ENCODE data around the gene RIF1.

RIF1 gene

GRCh38 chr2:151486053-151486452 is 76.4 kb downstream of the RIF1 start:
- TF ChIP-seq CTCF (conservative IDR thresholded peaks at IDR 0.05; ENCODE audit: low read length) (no peak), EZH2phosphoT487 (IDR thresholded peaks at IDR 0.05; ENCODE audit: borderline replicate concordance) (no peak)
- H2AFZ ChIP-seq (ENCODE audit: low read length): no peak overlapping the region

GRCh38 chr2:151490276-151490675 is 80.6 kb downstream of the RIF1 start:
- Histone ChIP-seq H4K20me1 (ENCODE audit: insufficient read depth, low read length, poor library complexity, severe bottlenecking) (no peaks in the 10 kb centered on the region), H2AFZ (ENCODE audit: low read length) (no peak overlapping the region), H3K79me2 (ENCODE audit: insufficient read depth, low read length) (no peaks in the 10 kb centered on the region), H3K27me3 (ENCODE audit: insufficient read depth, low read length, poor library complexity, severe bottlenecking) (no peaks in the 10 kb centered on the region), H3K9me3 (ENCODE audit: insufficient read depth, low read depth, low read length) (no peaks in the 10 kb centered on the region), H3K9me2 (replicated peaks; ENCODE audit: low read depth, low read length) (no peaks in the 10 kb centered on the region), H3K4me1 (ENCODE audit: insufficient read depth, low read length, poor library complexity, severe bottlenecking) (no peaks in the 10 kb centered on the region), H3K4me3 (ENCODE audit: low read length, poor library complexity, severe bottlenecking) (no peak overlapping the region), H3K36me3 (ENCODE audit: insufficient read depth, low read length) (peaks cover 8% of the 10 kb centered on the region; the same call in 1 of the 2 replicates), H3K9ac (ENCODE audit: low read depth, low read length, poor library complexity, severe bottlenecking) (no peak overlapping the region), H3F3A (ENCODE audit: low read depth) (no peaks in the 10 kb centered on the region), H3K4me2 (ENCODE audit: low read depth, low read length, poor library complexity, severe bottlenecking) (no peak overlapping the region)
- TF ChIP-seq CTCF (conservative IDR thresholded peaks at IDR 0.05; ENCODE audit: low read length) (no peak), EZH2phosphoT487 (IDR thresholded peaks at IDR 0.05; ENCODE audit: borderline replicate concordance) (no peak)

More at GRCh38 chr2:151486053-151486452, 76.4 kb downstream of the RIF1 start:
- Histone ChIP-seq H3K27me3 (ENCODE audit: insufficient read depth, low read length, poor library complexity, severe bottlenecking) (no peaks in the 10 kb centered on the region), H3K9me2 (replicated peaks; ENCODE audit: low read depth, low read length) (no peaks in the 10 kb centered on the region), H3K4me1 (ENCODE audit: insufficient read depth, low read length, poor library complexity, severe bottlenecking) (no peaks in the 10 kb centered on the region), H3K9ac (ENCODE audit: low read depth, low read length, poor library complexity, severe bottlenecking) (no peak overlapping the region), H3F3A (ENCODE audit: low read depth) (no peaks in the 10 kb centered on the region), H3K4me3 (ENCODE audit: low read length, poor library complexity, severe bottlenecking) (no peak overlapping the region), H3K36me3 (ENCODE audit: insufficient read depth, low read length) (peaks cover 13% of the 10 kb centered on the region; the same call in 1 of the 2 replicates), H3K9me3 (ENCODE audit: insufficient read depth, low read depth, low read length) (no peaks in the 10 kb centered on the region), H3K4me2 (ENCODE audit: low read depth, low read length, poor library complexity, severe bottlenecking) (no peak overlapping the region), H3K79me2 (ENCODE audit: insufficient read depth, low read length) (no peaks in the 10 kb centered on the region), H4K20me1 (ENCODE audit: insufficient read depth, low read length, poor library complexity, severe bottlenecking) (no peaks in the 10 kb centered on the region)

GRCh38 chr2:151491496-151491895 is 81.8 kb downstream of the RIF1 start:
- H3K4me3 ChIP-seq (ENCODE audit: low read length, poor library complexity, severe bottlenecking): no peak overlapping the region
- no peaks in the 10 kb centered on the region for H4K20me1 ChIP-seq (ENCODE audit: insufficient read depth, low read length, poor library complexity, severe bottlenecking)
- no peaks in the 10 kb centered on the region for H3K9me3 ChIP-seq (ENCODE audit: insufficient read depth, low read depth, low read length)
- no peak overlapping the region for H3K4me2 ChIP-seq (ENCODE audit: low read depth, low read length, poor library complexity, severe bottlenecking)
- no peaks in the 10 kb centered on the region for H3K9me2 ChIP-seq (replicated peaks; ENCODE audit: low read depth, low read length)
- no peak for TF ChIP-seq CTCF (conservative IDR thresholded peaks at IDR 0.05; ENCODE audit: low read length)
- no peak for TF ChIP-seq EZH2phosphoT487 (IDR thresholded peaks at IDR 0.05; ENCODE audit: borderline replicate concordance)
- H3F3A ChIP-seq (ENCODE audit: low read depth): no peaks in the 10 kb centered on the region
- H3K79me2 ChIP-seq (ENCODE audit: insufficient read depth, low read length): no peaks in the 10 kb centered on the region
- H2AFZ ChIP-seq (ENCODE audit: low read length): no peak overlapping the region
- no peaks in the 10 kb centered on the region for H3K27me3 ChIP-seq (ENCODE audit: insufficient read depth, low read length, poor library complexity, severe bottlenecking)
- H3K4me1 ChIP-seq (ENCODE audit: insufficient read depth, low read length, poor library complexity, severe bottlenecking): no peaks in the 10 kb centered on the region
- H3K9ac ChIP-seq (ENCODE audit: low read depth, low read length, poor library complexity, severe bottlenecking): no peak overlapping the region
- no peaks in the 10 kb centered on the region for H3K36me3 ChIP-seq (ENCODE audit: insufficient read depth, low read length)
